A549 (cell line): ENCODE results near the gene PARD3B.

Experiments
- BHLHE40 ChIP-seq: IDR thresholded peaks from 2 replicates; pipeline ENCODE4 v1.6.1; 2012; ENCODE audit warnings: low read depth, low read length, inconsistent platforms
- CTCF ChIP-seq: fragments of >200 bp; sonication (Bioruptor Twin); formaldehyde crosslinking; IDR thresholded peaks from 3 replicates; pipeline ENCODE4 v1.5.1; 2016

DNA sequence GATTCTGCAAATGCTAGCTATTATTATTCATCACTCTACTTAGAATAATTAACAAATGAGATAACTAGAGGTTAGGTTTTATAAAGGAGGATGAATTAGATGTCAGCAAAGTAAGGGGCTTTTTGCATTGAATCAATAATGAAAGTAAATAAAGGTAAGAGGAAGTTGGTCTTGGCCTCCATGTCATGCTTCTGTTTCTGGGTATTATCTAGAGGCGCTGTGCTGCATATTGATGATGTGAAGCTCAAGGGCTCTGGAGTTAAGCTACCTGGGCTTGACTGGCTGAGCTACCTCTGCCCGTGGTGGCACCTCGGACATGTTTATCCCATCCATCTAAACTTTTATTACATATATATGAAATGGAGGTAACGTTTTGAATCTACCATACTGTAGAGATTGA is 350.9 kb downstream of the PARD3B start:
- TF ChIP-seq CTCF (no peak), BHLHE40 (no peak)
